ENCODE results near the gene MORN5.
A peak's percentile ranks its signal among the peaks of the same experiment; 100 is the strongest.

Gene MORN5

DNA sequence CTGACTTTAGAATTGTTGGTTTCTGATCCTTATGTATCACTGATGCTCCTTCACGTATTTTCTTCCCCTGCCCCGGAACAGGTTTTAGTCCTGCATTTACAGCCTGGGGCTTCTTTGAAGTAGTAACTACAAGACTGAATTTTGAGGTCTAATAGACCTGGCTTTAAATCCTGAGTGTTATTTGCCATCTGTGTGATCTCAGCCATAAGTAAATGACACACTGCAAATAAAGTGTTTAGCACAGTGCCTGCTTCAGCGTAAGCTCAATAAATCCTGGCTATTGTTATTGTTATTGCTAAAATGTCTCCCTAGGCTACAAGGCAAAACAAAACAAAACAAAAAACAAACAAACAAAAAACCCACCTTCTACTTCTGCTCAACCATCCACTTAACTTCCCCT is 84.6 kb downstream of the MORN5 start:
- Histone ChIP-seq H3K4me3 (ENCODE audit: low read depth in 1 of 5, low read length in 5 of 5) (no peak overlapping the region), H3K27ac (ENCODE audit: low read depth, low read length) (no peak overlapping the region), H3K27me3 (ENCODE audit: control insufficient read depth in 5 of 5, insufficient read depth in 4 of 5, low read length in 5 of 5) (no peaks in the 10 kb centered on the region), H3K9me3 (ENCODE audit: control insufficient read depth in 5 of 5, low read length in 5 of 5) (no peaks in the 10 kb centered on the region), H3K36me3 (ENCODE audit: control insufficient read depth in 5 of 5, insufficient read depth in 5 of 5, low read length in 5 of 5) (peaks cover 69 to 80% (median 74%) of the 10 kb centered on the region in 5 donors), H3K9ac (ENCODE audit: low read length in 5 of 5) (no peak overlapping the region), H3K4me1 (ENCODE audit: control insufficient read depth in 5 of 5, insufficient read depth in 5 of 5, low read length in 5 of 5) (peaks cover 0 to 15% (median 2%) of the 10 kb centered on the region in 5 donors)

DNA sequence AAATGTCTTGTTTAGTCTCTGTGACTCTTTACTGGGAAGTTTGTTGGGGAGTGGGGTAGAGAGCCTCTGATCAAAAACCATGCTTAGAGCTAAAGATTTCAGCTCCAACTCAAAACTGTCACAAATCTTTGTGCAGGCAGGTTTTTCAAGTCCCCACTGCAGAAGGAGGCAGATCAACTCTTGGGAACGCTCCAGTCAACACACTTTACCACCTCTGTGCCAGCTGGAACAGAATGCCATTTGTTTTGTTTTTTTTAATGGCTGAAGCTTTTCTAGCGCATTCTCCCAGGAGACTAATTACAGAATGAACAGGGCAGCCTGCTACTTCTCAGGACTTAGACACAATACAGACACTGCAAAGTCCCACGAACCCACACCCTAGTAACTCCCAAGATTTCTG is 87.0 kb downstream of the MORN5 start:
- Histone ChIP-seq H3K27ac (ENCODE audit: low read depth, low read length) (no peak overlapping the region), H3K4me3 (ENCODE audit: low read depth in 1 of 5, low read length in 5 of 5) (no peak overlapping the region), H3K27me3 (ENCODE audit: control insufficient read depth in 5 of 5, insufficient read depth in 4 of 5, low read length in 5 of 5) (no peaks in the 10 kb centered on the region), H3K9ac (ENCODE audit: low read length in 5 of 5) (peak overlapping the region in 1 of 5 donors; percentile 11), H3K9me3 (ENCODE audit: control insufficient read depth in 5 of 5, low read length in 5 of 5) (no peaks in the 10 kb centered on the region), H3K4me1 (ENCODE audit: control insufficient read depth in 5 of 5, insufficient read depth in 5 of 5, low read length in 5 of 5) (peaks cover 0 to 19% (median 2%) of the 10 kb centered on the region in 5 donors), H3K36me3 (ENCODE audit: control insufficient read depth in 5 of 5, insufficient read depth in 5 of 5, low read length in 5 of 5) (peaks cover 63 to 76% (median 66%) of the 10 kb centered on the region in 5 donors)

DNA sequence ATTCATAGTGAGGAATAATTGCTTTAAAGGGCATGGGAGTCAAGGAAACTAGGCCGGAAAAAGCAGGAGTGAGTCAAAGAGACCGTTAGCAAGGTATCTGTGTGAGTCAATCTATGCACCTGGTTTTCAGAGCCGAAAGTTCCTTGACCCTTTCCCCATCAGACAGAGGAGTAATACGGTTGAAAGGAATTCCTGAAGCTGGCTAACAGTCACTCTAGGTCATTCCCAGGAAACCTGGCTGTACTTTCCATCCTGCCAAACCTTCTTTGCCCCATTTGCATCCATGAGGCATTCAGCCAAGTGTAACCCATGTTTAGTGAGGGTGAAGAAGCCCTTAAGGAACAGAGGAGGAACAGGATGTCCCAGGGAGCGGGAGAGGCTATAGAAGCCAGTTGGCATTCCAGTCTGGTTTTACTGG is 88.7 kb downstream of the MORN5 start:
- no peaks in the 10 kb centered on the region for H3K9me3 ChIP-seq (ENCODE audit: control insufficient read depth in 5 of 5, low read length in 5 of 5)
- no peak overlapping the region for H3K9ac ChIP-seq (ENCODE audit: low read length in 5 of 5)
- H3K4me1 ChIP-seq (ENCODE audit: control insufficient read depth in 5 of 5, insufficient read depth in 5 of 5, low read length in 5 of 5), result peaks cover 0 to 34% (median 2%) of the 10 kb centered on the region in 5 donors
- no peaks in the 10 kb centered on the region for H3K27me3 ChIP-seq (ENCODE audit: control insufficient read depth in 5 of 5, insufficient read depth in 4 of 5, low read length in 5 of 5)
- no peak overlapping the region for H3K4me3 ChIP-seq (ENCODE audit: low read depth in 1 of 5, low read length in 5 of 5)
- peaks cover 55 to 76% (median 59%) of the 10 kb centered on the region in 5 donors for H3K36me3 ChIP-seq (ENCODE audit: control insufficient read depth in 5 of 5, insufficient read depth in 5 of 5, low read length in 5 of 5)
- H3K27ac ChIP-seq (ENCODE audit: low read depth, low read length), result no peak overlapping the region
